SHP77 (cell line): ENCODE measurements around the gene VSTM2B.

ENCODE experiments used
- DNase-seq, 2 experiments: peaks; one replicate each; lab custom pipeline; 2025; lab: John Stamatoyannopoulos, UW

Gene VSTM2B

GRCh38 chr19:29593869-29594268 lies 68.1 kb downstream of the VSTM2B start:
- no peak for DNase-seq

DNA sequence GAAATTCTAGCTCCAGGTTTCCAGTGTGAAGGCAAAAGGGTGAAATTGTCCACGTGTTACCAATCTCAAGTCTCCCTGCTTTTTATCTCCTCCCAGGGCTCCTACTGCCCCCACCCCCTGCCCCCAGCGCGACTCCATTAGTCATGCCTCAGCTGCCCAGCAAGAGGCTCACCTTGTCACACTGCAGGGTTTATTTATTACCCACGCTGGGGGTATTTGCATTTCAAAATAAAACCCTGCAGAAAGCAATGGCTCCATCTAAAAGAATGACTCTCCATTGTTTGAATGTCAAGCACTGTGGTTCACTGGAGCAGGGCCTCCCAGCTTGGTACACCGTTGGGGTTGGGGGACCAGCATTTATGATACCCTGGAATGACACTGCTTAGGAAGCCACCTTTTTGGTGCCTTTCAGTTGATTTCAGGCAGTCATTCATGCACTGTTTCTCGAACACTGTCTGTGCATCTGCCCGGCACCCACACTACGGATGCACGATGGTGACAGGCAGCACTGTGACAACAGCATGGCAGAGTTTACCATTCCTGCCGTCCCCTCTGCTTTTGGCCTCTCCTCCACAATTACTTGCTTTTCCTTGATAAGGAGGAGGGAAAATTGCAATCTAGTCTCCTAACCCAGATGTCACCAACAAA lies 70.4 kb downstream of the VSTM2B start:
- DNase-seq: no peak

DNA sequence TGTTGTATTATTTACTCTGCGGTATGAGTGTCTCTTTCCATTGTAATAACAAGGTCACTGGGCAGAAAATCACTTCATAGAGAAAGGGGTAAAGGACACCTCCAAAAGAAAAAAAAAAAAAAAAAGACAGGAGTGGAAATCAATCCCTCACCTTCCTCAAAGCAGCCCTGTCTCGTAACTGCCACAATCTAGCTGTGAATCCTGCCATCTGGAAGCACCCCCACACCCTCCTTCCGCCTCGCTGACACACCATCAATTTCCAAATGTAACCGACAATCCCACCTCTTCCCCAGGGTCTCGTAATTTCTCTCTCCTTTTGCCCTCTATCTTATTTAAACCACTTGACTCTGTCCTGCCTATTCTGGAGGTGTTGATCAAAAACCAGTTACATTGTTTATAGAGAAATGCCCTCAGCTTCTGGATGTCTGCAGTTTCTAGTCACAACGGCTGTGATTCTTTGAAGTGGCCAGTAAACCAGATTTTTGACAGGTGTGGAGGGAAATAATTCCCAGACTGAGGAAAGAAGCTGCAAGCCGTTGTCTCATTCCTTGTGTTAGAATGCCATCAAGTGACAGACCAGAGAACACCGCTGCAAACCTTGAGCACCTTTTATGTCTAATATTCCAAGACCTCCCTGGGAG lies 71.2 kb downstream of the VSTM2B start:
- DNase-seq: peak; percentile 12 to 37

- DNase-seq: no peak
Observed at GRCh38 chr19:29598036-29598435, 72.2 kb downstream of the VSTM2B start.

GRCh38 chr19:29598496-29598895 lies 72.7 kb downstream of the VSTM2B start:
- no peak for DNase-seq

DNA sequence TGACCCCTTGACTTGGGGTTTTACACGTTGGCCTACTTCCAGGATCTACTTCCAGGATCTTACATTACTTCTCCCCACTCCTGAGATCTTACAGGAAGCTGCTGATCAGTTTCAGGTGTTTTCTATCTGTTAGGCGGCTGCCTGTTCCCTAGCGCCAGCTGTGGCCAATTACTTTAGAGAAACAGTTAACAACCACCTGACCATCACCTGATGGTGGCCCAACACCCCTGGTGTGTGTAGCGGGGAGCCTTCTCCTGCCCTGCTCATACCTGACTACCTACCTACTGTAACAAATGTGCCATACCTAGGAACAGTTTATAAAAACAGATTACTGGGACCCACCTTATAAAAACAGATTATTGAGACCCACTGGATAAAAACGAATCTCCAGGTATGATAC lies 77.5 kb downstream of the VSTM2B start:
- no peak for DNase-seq

GRCh38 chr19:29605653-29606419 lies 80.0 kb downstream of the VSTM2B start, which contains the start of gene POP4:
Gene POP4, plus strand, starts transcription at chr19:29606283. Its CDS starts 36 bp downstream, at chr19:29606319.
- peak; percentile 86 to 92 for DNase-seq

- DNase-seq: no peak
Observed at GRCh38 chr19:29606420-29606747, 80.6 kb downstream of the VSTM2B start.

DNA sequence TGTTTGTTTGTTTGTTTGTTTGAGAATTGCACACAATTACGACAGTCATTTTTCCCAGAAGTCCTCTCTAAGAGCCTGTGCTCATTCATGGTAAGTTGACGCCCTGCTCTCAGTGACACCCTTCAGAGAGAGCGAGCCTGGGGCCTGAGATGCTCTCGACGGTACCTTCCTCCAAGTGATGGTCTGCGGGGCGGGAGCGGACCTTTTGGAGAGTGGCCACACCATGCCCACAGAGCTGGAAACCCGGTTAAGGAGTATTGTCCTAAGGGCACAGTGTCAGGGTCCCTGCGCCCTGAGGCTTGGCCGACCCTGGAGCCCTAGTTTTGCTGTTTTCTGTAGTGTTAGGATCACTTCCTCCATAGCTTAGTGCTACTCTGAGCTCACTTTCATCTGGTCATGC lies 83.8 kb downstream of the VSTM2B start:
- DNase-seq: no peak

DNA sequence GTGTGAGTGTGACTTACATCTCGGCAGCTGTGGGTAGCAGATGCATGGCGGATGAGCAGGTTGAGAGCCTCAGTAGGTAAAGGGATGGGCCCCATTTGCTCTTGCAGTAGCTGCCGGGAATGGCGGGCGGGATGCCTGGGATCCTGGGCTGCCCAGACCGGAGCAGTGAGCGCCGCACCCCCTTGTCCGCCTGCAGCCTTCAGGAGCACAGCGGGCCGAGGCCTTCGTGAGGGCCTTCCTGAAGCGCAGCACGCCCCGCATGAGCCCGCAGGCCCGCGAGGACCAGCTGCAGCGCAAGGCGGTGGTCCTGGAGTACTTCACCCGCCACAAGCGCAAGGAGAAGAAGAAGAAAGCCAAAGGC lies 84.4 kb downstream of the VSTM2B start:
- DNase-seq: no peak

- DNase-seq: peak; percentile 69 to 81
Observed at GRCh38 chr19:29610574-29611271, 84.9 kb downstream of the VSTM2B start.

- DNase-seq: no peak
Observed at GRCh38 chr19:29612121-29612520, 86.3 kb downstream of the VSTM2B start.

GRCh38 chr19:29612801-29613595 lies 87.2 kb downstream of the VSTM2B start:
- no peak for DNase-seq

DNA sequence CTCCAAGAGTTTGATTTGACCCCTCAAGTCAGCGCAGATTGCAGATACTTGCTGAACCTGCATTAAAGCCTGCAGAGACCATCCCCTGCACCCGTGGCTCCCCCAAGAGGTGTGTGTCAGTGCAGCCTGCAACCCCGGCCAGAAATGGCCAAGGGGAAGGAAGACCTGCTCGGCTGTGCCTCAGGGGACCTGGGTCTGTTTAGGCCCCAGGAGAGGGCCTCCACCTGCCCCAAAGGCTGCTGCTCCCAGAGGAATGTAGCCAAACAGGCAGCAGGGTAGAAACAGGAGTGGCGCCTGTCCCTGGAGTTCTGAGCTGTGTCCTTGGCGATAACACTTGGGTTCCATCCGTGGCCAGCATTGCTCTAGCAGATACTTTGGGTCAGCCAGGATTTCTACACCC lies 88.3 kb downstream of the VSTM2B start:
- no peak for DNase-seq
